ENCODE results near the gene MROH8. TPM values are rescaled to one million over a fixed set of nuclear protein-coding genes. Genes with fewer than 3 reads are reported as not detected.

The MROH8 gene
- polyA plus RNA-seq (ENCODE audit: insufficient read length in 3 of 3) = 1 to 10 TPM; 6.9 to 7.9 (median 6.9) TPM

DNA sequence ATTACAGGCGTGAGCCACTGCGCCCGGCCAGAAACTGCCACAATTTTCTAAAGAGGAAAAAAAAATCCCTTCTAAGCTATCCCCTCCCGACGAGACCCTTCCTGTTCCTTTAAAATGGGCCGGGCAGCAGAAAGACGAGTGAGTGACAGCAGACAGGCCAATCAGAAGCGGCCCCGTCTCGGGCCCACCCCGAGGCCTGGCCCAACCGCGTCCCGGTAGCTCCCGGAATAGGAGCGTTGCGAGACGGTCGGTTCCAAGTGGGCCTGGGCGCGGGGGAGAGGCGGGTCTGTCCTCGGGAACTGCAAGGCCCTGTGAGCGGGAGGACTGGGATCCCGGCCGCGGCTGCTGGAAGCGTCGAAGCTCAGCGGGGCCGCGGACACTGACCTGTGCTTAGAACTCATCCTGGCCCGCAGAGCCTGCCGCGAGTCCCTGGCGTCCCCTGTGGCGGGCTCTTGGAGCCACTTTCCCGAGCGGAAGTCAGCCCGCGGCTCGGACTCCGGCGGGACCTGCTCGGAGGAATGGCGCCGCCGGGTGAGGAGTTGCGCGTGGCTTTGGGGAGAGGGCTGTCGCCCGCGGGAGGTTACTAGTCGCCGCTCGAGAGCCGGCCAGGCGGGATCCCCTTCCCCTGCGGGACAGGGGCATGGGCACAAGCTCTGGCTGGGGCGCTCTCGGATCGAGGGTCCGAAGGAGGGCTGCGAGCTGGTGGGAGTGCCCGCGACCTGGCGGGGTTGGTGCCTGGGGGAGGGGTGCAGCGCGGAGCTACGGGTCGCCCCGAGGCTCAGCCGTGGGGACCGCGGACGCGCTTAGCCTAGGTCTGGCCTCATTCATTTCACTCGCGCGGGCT, at the start of gene MROH8, which contains the start of gene RPN2:
Gene MROH8, minus strand, starts transcription at position 710 of the 844 bp plus-strand sequence.
Gene RPN2, plus strand, starts transcription at position 492 of the 844 bp plus-strand sequence. Its CDS starts 27 bp downstream, at position 519.
- peak; percentile 87 to 96 (median 91) for DNase-seq (ENCODE audit: low read depth in 3 of 3, low spot score in 2 of 3)

DNA sequence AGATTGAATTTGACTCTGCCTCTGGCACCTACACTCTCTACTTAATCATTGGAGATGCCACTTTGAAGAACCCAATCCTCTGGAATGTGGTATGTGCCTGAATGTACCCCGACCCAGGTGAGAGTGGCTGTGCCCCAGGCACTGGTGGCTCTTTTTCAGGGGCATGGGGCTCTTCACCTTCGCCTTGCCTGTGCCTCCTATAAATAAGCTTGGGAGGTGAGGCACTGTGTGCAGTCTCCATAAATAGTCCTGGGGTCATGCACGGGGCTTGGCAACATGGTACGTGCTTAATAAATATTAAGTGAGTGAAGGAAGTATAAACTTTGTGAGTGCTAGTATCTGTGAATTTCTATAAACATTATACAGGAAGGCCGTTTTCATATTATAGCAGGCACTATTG, 49.3 kb upstream of the MROH8 start:
- no peak for DNase-seq (ENCODE audit: low read depth in 3 of 3, low spot score in 2 of 3)

DNA sequence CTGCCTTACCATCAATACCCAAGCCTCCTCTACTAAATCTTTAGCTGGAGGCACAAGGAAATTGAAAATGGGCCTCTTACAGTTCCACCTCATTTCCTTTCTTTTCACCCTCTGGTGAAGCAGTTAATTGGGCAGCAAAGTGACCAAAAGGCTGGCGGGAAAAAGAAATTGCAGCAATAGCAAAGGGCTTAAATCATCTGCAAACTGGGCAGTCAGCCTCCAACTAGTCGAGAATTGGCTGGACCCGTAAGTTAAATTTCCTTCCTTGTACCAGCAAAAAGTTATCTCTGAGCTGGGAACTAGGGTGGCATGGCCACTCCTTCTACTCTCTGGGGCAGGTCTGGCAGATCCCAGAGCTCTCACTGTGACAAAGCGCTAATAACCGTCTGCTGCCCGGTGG, 48.7 kb upstream of the MROH8 start:
- DNase-seq (ENCODE audit: low read depth in 3 of 3, low spot score in 2 of 3) = peak in 1 of 3 donors; percentile 21

DNA sequence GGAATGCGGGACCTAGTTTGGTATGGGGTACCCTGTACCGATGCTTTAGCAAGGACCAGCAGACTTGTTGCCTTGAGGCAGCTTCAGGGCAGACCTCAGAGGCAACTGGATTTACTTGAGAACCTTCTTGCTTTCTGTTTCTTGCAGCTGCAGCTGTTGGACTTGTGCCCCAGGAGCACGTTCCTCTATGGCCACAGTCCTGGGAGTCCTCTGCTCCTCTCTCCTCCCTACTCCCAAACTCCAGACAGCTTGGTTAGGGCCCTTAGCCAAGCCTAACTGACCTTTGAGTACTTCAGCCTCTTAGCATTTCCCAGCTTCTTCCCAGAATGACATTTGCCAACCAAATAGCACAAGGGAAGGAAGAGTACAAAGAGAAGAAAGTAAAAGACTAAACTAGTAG, 47.5 kb upstream of the MROH8 start:
- DNase-seq (ENCODE audit: low read depth in 3 of 3, low spot score in 2 of 3) = no peak

DNA sequence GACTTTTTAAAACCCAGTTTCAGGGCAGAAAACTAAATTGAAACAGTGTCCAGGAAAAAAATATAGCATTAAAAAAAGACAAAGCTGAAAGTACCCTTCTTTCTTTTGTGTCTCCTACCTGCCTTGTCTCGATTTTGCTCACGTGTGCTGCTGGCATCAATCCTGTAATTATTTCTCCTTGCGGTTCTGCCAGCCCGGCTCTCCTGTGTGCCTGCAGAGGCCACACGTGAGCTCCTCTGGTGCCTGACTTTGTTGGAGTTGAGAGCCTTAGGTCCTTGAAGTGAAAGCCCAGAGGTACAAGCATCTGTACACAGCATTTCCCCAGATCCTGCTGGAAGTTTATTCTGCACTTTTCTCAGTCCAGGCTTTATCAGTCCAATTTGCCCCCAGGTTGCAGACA, 45.8 kb upstream of the MROH8 start:
- DNase-seq (ENCODE audit: low read depth in 3 of 3, low spot score in 2 of 3) = no peak

DNA sequence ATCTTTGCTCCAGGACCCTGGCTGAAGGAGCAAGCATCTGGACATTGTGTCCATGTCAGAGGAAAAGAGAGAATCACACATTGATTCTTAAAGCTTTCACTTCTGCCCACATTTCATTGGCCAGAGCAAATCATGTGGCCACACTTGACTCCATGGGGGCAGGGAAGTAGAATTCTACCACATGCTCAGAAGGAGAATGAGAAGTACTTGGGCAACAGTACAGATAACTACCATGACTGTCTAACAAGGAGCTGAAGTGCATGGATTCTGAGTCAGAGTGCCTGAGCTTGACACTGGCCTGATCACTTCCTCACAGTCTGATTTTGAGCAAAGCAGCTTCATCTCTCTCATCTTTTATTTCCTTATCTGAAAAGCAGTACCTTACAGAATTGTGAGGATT, 43.7 kb upstream of the MROH8 start:
- no peak for DNase-seq (ENCODE audit: low read depth in 3 of 3, low spot score in 2 of 3)

DNA sequence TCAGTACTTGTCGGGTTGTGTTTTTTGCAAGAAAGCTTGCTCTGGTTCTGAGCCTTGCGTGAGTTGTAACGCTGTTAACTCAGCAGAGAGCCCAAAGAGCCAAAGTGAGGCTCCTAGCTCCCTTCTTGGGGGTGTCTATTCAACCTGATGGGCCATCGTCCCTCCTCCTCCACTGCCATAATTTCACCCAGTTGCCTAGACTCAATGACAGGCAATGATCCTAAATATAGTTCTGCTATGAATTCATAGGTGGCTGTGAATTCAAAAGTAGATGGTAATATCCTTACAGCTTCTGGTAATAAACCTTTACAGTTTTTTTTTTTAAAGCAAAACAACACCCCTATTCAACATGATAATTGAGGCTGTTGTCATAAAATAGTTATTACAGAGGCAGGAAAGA, 42.7 kb upstream of the MROH8 start:
- no peak for DNase-seq (ENCODE audit: low read depth in 3 of 3, low spot score in 2 of 3)

DNA sequence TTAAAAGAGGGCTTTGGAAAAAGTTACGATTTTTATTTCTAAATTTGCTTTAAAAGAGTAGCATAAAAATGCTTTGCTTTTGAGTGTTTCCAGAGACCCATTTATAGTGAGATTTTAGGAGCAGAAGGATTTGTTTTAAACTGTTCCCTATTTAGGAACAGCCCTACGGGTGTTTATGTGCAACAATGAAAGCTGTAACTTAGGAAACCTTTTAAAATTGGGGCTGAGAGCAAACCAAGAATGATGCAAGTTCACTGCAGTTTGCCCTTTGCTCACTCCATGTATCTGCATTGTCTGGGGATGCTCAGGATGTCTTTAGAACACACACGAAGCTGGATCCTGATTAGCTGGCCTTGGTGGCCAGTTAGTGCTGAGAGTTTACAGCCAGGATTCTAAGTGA, 41.4 kb upstream of the MROH8 start:
- no peak for DNase-seq (ENCODE audit: low read depth in 3 of 3, low spot score in 2 of 3)

DNA sequence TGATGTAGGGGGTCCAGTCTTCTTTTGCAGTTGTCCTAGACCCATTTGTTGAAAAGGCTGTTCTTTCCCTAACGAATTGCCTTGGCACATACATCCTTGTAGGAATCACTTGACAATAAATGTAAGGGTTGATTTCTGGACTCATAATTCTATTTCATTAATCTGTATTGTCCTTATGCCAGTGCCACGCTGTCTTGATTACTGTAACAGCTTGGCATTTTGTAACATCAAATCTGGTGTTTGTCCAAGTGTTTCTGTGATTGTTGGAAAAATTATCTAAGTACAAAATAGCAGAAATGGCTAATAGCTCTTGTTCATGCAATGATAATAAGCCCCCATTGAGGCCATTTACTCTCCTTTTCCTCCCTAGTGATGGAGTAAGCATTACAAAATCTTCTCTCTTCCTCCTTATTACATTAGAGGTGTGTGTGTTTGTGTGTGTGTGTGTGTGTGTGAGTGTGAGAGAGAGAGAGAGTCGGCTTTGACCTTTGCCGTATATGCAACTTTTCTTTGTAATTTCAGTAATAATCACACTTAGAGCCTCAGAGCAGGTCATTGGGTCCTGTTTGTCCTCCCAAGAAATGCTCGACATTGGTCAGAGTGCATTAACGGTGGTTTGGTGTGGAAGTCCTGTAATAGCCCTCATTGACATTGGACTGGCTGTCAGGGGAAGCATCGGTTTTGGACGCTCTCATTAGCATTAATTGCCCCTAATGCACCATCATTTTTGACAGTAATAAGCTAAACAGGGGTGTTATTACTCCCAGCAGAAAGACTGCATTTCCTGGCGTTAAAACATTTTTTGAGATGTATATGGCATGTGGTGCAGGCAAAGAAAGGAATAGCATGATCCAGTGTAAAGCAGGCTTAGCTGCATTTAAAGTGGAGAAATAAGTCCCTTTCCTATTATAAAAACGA, 40.7 kb upstream of the MROH8 start:
- DNase-seq (ENCODE audit: low read depth in 3 of 3, low spot score in 2 of 3) = no peak

DNA sequence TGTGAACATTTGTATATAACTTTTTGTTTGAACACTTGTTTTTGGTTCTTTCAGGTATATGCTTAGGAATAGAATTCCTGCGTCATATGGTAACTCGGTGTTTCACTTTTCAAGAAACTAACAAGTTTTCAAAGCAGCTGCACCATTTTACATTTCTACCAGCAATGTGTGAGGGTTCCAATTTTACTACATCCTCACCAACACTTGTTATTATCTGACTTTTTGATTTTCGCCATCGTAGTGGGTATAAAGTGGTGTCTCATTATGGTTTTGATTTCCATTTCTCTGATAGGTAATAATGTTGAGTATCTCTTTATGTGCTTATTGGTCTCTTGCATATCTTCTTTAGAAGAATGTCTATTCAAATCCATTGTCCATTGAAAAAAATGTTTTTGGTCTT, 39.6 kb upstream of the MROH8 start:
- no peak for DNase-seq (ENCODE audit: low read depth in 3 of 3, low spot score in 2 of 3)

DNA sequence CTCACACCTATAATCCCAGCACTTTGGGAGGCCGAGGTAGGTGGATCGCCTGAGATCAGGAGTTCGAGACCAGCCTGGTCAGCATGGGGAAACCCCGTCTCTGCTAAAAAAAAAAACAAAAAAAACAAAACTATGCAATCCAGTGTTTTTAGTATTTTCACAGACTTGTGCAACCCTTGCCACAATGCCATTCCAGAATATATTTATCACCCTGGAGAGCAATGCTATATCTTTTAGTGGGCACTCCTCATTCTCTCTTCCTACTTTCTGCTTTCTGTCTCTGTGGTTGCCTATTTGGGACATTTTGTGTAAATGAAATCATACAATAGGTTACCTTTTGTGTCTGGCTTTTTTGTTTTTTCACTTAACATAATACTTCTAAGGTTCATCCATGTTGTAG, 39.1 kb upstream of the MROH8 start:
- no peak for DNase-seq (ENCODE audit: low read depth in 3 of 3, low spot score in 2 of 3)

DNA sequence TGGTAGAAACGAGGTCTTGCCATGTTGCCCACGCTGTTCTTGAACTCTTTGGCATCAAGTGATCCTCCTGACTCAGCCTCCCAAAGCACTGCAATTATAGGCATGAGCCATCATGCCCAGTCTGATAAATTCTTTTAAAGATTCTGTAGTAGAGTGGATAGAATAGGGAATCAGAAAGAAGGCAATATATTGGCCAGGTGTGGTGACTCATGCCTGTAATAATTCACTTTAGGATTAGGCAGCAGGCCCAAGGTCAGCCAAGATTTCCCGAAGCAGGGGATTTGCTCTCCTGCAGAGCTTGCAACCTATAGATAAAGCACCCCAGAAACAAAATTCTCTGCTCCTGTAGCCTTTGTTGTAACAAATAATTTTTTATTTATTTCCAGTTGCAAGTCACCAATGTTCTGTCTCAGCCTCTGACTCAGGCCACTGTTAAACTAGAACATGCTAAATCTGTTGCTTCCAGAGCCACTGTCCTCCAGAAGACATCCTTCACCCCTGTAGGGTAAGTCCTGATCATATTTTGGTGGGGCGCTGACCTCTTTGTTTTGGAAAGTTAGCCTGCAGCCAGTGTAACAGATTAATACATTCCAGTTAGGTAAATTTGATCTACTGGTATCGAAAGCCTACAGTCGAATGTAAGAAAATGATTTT, 30.4 kb upstream of the MROH8 start:
- DNase-seq (ENCODE audit: low read depth in 3 of 3, low spot score in 2 of 3) = no peak

DNA sequence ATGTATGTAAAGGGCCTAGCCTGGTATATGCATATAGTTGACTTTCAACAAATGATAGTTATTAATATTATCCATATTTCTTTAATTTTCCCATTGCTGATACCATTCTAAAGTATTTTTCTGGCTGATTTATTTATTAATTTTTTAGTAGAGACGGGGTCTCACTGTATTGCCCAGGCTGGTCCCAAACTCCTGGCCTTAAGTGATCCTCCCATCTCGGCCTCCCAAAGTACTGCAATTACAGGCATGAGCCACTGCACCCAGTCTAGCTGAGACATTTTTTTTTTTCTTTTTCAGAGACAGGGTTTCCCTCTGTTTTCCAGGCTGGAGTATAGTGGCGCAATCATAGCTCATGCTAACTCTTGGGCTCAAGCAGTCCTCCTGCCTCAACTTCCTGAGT, 29.8 kb upstream of the MROH8 start:
- DNase-seq (ENCODE audit: low read depth in 3 of 3, low spot score in 2 of 3) = no peak

DNA sequence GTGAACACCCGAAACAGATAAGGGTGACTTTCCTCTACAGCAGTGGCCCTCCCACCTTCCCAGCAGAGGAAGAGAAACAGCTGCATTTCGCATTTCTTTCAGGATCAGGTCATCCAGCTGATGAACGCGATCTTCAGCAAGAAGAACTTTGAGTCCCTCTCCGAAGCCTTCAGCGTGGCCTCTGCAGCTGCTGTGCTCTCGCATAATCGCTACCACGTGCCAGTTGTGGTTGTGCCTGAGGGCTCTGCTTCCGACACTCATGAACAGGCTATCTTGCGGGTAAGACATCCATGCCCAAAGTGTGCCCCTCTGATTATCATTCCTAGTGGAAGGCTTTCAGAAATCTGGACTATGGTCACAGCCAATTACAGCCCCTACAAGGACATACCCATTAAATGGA, 27.8 kb upstream of the MROH8 start:
- no peak for DNase-seq (ENCODE audit: low read depth in 3 of 3, low spot score in 2 of 3)

DNA sequence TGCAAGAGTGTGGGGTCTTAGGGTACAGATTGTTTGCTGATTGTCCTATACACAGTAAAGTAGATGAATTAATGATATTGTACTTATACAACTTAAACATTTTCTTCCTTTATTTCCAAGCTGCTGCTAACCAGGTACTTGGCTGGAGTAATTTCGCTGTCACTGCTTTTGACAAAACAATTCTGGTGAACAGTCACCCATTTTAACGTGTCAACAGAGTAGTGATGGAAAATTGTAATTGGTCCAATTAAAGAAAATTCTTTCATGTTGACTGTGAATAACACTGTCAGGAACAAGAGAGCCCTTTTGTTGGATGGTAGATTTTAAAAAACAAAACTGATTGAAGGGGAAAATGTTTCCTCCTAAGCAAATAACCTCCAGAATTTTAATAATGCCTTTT, 26.4 kb upstream of the MROH8 start:
- no peak for DNase-seq (ENCODE audit: low read depth in 3 of 3, low spot score in 2 of 3)

DNA sequence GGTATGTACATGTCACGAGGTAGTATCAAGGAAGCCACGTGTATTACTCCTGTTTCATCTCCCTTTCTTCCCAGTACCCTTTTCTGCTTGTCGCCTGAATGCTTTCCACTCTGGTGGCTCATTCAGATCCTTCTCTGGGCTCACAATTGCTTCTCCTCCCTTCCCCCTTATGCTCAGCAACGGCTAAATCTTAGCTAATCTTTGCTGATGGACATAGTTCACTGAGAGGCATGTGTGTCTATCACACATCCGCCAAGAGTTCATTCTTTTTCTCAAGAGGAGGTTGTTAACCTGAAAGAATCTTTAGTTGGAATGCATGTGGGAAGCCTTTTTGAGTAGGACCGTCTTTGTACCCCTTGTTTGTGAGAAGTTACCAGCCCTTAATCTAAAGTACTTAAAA, 25.8 kb upstream of the MROH8 start:
- DNase-seq (ENCODE audit: low read depth in 3 of 3, low spot score in 2 of 3) = no peak

DNA sequence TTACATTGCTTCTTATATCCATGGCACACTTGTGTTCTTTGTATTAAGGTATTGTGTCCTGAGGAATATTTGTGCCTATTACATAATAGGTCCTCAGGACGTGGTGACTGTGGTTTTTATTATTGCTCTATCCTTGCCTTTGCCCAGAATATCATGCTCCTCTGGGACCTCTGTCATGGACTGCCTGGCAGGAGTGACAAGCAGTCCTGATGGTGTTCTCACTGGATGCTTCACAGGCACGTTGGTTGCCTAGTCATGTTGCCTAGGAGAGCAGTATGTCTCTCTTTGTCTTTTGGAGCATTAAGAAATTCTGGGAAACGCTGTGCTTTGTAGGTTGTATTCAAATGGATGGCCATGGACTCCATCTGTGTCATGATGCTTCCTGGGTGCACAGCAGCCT, 24.7 kb upstream of the MROH8 start:
- no peak for DNase-seq (ENCODE audit: low read depth in 3 of 3, low spot score in 2 of 3)

DNA sequence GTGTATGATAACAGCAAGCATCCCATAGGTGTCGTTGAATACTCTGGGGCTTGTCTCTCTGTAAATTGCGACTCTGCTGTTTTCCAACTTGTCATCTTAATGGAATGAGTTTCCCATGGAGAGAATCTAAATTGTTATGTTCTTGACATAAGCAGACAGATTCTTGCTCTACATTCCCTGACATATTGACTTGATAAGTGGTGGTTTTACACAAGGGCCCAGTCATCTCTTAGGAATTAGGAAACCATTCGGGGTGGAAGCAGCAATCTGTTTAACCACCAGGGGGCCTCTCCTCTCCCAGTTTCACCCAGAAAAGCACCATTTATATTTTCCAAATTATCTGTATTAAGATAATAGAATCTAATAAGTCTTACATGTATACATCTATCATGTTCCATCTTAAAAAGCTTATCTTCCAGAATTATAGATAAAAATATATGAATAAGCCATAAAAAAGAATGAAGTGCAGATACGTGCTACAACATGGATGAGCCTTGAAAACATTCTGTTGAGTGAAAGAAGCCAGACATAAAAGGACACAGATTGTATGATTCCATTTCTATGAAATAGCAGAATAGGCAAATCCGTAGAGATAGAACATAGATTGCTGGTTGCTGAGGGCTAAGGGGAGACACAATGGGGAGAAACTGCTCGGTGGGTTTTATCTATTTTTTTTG, 23.1 kb upstream of the MROH8 start:
- DNase-seq (ENCODE audit: low read depth in 3 of 3, low spot score in 2 of 3) = no peak

DNA sequence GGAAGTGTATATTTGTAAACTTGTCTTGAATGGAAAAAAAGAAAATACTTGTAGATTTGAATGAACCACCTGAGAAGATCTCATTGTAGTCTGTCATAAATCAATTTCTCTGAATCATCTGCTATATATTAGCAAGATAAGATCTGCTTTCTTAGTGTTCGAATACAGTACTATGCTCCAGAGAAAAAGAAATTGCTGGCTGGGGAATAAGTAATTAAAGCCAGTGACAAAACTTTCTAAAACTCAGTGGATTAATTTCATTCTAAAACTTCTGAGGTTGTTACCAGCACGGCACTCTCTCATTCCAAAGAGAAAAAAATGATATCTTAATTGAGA, 22.4 kb upstream of the MROH8 start:
- DNase-seq (ENCODE audit: low read depth in 3 of 3, low spot score in 2 of 3) = no peak

DNA sequence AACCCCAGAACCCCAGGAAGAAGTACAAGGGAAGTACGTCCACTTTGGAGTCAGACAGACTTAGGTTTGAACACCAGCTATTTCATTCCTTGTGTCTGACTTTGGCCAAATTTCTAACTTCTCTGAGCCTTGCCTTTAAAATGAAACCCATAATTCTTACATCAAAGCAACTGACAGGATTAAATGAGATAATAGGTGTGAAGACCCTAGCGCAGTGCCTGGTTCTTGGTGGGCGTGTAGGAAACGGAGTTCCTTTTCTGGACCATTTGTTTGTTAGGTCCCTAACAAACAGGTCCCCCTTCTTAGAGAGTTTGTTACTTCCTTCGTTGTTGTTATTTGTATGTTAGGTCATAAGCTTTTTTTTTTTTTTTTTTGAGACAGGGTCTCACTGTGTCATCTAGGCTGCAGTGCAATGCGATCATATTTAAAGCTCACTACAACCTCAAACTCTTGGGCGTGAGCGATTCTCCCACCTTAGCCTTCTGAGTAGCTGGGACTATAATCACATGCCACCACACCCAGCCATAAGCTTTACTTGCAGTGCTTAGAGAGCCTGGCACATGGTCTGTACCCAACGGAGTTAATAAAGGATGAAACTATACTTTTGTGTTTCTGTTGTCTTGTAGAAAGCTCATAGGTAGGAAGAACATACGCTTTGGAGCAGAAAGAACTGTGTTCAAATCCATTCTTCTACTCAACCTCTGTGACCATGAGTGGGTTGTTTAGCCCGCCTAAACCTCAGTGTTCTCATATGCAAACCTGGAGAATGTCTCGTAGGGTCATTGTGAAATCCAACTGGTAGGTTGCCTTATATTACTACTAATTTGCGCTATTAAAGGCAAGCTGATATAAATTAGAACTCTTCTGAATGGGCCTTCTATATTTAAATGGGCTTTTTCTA, 21.8 kb upstream of the MROH8 start:
- no peak for DNase-seq (ENCODE audit: low read depth in 3 of 3, low spot score in 2 of 3)
